HepG2 (cell line): ENCODE results near the gene SLC44A5. TPM values are rescaled to one million over a fixed set of nuclear protein-coding genes. Genes with fewer than 3 reads are reported as not detected.

Experiments used
- ATAC-seq: fragments of 200-7000 bp; cut with Tn5 transposase; 3 replicates; pipeline ENCODE4 v1.9.1; 2020; ENCODE audit warnings: mild to moderate bottlenecking, moderate library complexity
- BruUV-seq: library from RNA; stranded (reverse); fragments of 400-500 nt; replicated peaks from 2 replicates; lab custom pipeline; 2021; lab: Mats Ljungman, UMichigan
- CTCF ChIA-PET: fragments of 300-600 bp; formaldehyde crosslinking; extraction: SDS; loops from one replicate; lab custom pipeline; 2021; ENCODE audit warnings: low total read pairs, inconsistent platforms, low intra/inter-chr PET ratio; lab: Yijun Ruan, JAX
- POLR2A ChIA-PET: fragments of 350-600 bp; sonication (Branson Sonifier 250); formaldehyde crosslinking; loops from one replicate; lab custom pipeline; 2020; ENCODE audit warnings: antibody characterized with exemption, inconsistent platforms; lab: Yijun Ruan, JAX
- DNase-seq: peaks from one replicate; pipeline ENCODE4 v3.0.0-alpha.2; 2015; ENCODE audit warnings: low spot score
- FAIRE-seq: peaks from 3 replicates; lab custom pipeline; 2011; peaks lifted over from hg19 to GRCh38; lab: Jason Lieb, UNC
- H2AFZ ChIP-seq: one replicate; pipeline ENCODE4 v1.6.1; 2011; ENCODE audit warnings: low read length, inconsistent platforms
- H3K27ac ChIP-seq: fragments of 300-600 bp; 3 replicates; pipeline ENCODE4 v1.8.0; 2011; ENCODE audit warnings: mixed run types, mild to moderate bottlenecking, mixed read lengths, low read length, inconsistent platforms; ENCODE audit not compliant: insufficient read depth; ENCODE audit errors: extremely low read length
- H3K27me3 ChIP-seq, 2 experiments: fragments of 200-600 bp in 1 of 2; 2 replicates in 1 of 2; 3 replicates in 1 of 2; pipeline versions ENCODE4 v1.6.0 to v1.8.0; 2011; ENCODE audit warnings: low read length in 2 of 2, mild to moderate bottlenecking in 2 of 2, moderate library complexity in 2 of 2, inconsistent platforms in 1 of 2; ENCODE audit not compliant: insufficient read depth in 2 of 2, control insufficient read depth in 1 of 2
- H3K36me3 ChIP-seq, 2 experiments: fragments of 200-600 bp in 1 of 2; replicated peaks in 1 of 2; 2 replicates in 1 of 2; 3 replicates in 1 of 2; pipeline versions ENCODE4 v1.5.1 to v1.8.0; 2011; ENCODE audit warnings: low read length in 2 of 2, inconsistent platforms in 1 of 2; ENCODE audit not compliant: insufficient read depth in 2 of 2, control insufficient read depth in 1 of 2
- H3K4me1 ChIP-seq: 2 replicates; pipeline ENCODE4 v1.5.1; 2012; ENCODE audit warnings: low read length, inconsistent platforms; ENCODE audit not compliant: insufficient read depth
- H3K4me2 ChIP-seq: 2 replicates; pipeline ENCODE4 v1.6.0; 2011; ENCODE audit warnings: low read depth, low read length, inconsistent platforms
- H3K4me3 ChIP-seq, 3 experiments: fragments of 200-600 bp in 1 of 3; sonication (generic), shearing (Covaris generic) in 1 of 3; replicated peaks in 1 of 3; 2 replicates each; pipeline ENCODE4 v1.5.1; 2011 to 2016; ENCODE audit warnings: low read length in 3 of 3, inconsistent platforms in 2 of 3, low read depth in 2 of 3, mild to moderate bottlenecking in 2 of 3, control low read depth in 1 of 3, mixed read lengths in 1 of 3; ENCODE audit not compliant: insufficient read depth in 1 of 3
- H3K79me2 ChIP-seq: one replicate; pipeline ENCODE4 v1.6.1; 2011; ENCODE audit warnings: low read length, inconsistent platforms; ENCODE audit not compliant: insufficient read depth
- H3K9ac ChIP-seq: 2 replicates; pipeline ENCODE4 v1.6.0; 2011; ENCODE audit warnings: mild to moderate bottlenecking, low read depth, low read length, inconsistent platforms; ENCODE audit not compliant: insufficient read depth
- H3K9me3 ChIP-seq: 2 replicates; pipeline ENCODE4 v1.5.1; 2012; ENCODE audit warnings: mild to moderate bottlenecking, low read length
- H4K20me1 ChIP-seq: 2 replicates; pipeline ENCODE4 v1.6.0; 2011; ENCODE audit warnings: inconsistent platforms, mild to moderate bottlenecking, low read length, moderate library complexity; ENCODE audit not compliant: insufficient read depth
- DZIP1 ChIP-seq: sonication (generic); formaldehyde crosslinking; IDR thresholded peaks from 2 replicates; pipeline ENCODE4 v1.5.0; 2020; ENCODE audit warnings: mild to moderate bottlenecking, missing genetic modification reagents
- FOXA3 ChIP-seq: IDR thresholded peaks from 2 replicates; pipeline ENCODE4 v1.6.1; 2016; ENCODE audit warnings: missing genetic modification reagents, missing compliant biosample characterization
- GTF2F1 ChIP-seq: fragments of 150-350 bp; IDR thresholded peaks from 2 replicates; pipeline ENCODE4 v1.6.1; 2014; ENCODE audit warnings: low read length
- KLF13 ChIP-seq: sonication (generic); formaldehyde crosslinking; IDR thresholded peaks from 2 replicates; pipeline ENCODE4 v1.4.0; 2020; ENCODE audit warnings: mild to moderate bottlenecking, missing genetic modification reagents
- MYPOP ChIP-seq: sonication (generic); formaldehyde crosslinking; IDR thresholded peaks from 2 replicates; pipeline ENCODE4 v1.8.1; 2023; ENCODE audit warnings: mild to moderate bottlenecking, moderate library complexity, missing genetic modification reagents
- NFYC ChIP-seq: IDR thresholded peaks from 2 replicates; pipeline ENCODE4 v1.6.1; 2016; ENCODE audit warnings: missing genetic modification reagents, missing compliant biosample characterization
- NR3C1 ChIP-seq: sonication (generic); formaldehyde crosslinking; IDR thresholded peaks from 2 replicates; pipeline ENCODE4 v1.4.0; 2020; ENCODE audit warnings: missing genetic modification reagents
- POLR2AphosphoS5 ChIP-seq: IDR thresholded peaks from 2 replicates; pipeline ENCODE4 v1.6.1; 2012; ENCODE audit warnings: low read depth, low read length
- REPIN1 ChIP-seq: sonication (generic); formaldehyde crosslinking; IDR thresholded peaks from 2 replicates; pipeline ENCODE4 v1.8.0; 2022; ENCODE audit warnings: missing genetic modification reagents, low read depth, mild to moderate bottlenecking, borderline replicate concordance
- SMAD9 ChIP-seq: sonication (generic); formaldehyde crosslinking; IDR thresholded peaks from 2 replicates; pipeline ENCODE4 v1.5.1; 2020; ENCODE audit warnings: mild to moderate bottlenecking, missing genetic modification reagents
- SP2 ChIP-seq: sonication (generic); formaldehyde crosslinking; IDR thresholded peaks from 2 replicates; pipeline ENCODE4 v1.5.1; 2020; ENCODE audit warnings: mild to moderate bottlenecking, missing genetic modification reagents
- SSRP1 ChIP-seq: IDR thresholded peaks from 2 replicates; pipeline ENCODE4 v1.6.1; 2016; ENCODE audit warnings: control low read depth
- TBX2 ChIP-seq: sonication (generic); formaldehyde crosslinking; IDR thresholded peaks from 2 replicates; pipeline ENCODE4 v1.5.0; 2020; ENCODE audit warnings: missing genetic modification reagents, mild to moderate bottlenecking, borderline replicate concordance
- ZNF276 ChIP-seq: sonication (generic); formaldehyde crosslinking; IDR thresholded peaks from 2 replicates; pipeline ENCODE4 v1.4.0; 2020; ENCODE audit warnings: mild to moderate bottlenecking, low read depth, missing genetic modification reagents
- ZNF343 ChIP-seq: sonication (generic); formaldehyde crosslinking; IDR thresholded peaks from 2 replicates; pipeline ENCODE4 v1.4.0; 2020; ENCODE audit warnings: mild to moderate bottlenecking, missing genetic modification reagents
- ZNF441 ChIP-seq: sonication (generic); formaldehyde crosslinking; IDR thresholded peaks from 2 replicates; pipeline ENCODE4 v1.7.0; 2021; ENCODE audit warnings: missing genetic modification reagents, borderline replicate concordance
- ZNF740 ChIP-seq: sonication (generic); formaldehyde crosslinking; IDR thresholded peaks from 2 replicates; pipeline ENCODE4 v1.4.0; 2020; ENCODE audit warnings: missing genetic modification reagents
- WGBS: methylation state at CpG from one replicate; pipeline ENCODE4 v1.1.6; 2017; ENCODE audit warnings: low lambda C conversion rate; 5-methylcytosine and 5-hydroxymethylcytosine counted together
- in situ Hi-C: cut with HindIII; loops from 2 replicates; pipeline ENCODE4 v1.10.0; 2017; ENCODE audit warnings: low pct_unique_long_range_greater_than_20kb; ENCODE audit not compliant: extremely low pct_ligation_motif_present
- intact Hi-C: fragments of 100-400 bp; cut with micrococcal nuclease; formaldehyde crosslinking; loops from one replicate; pipeline ENCODE4 v1.10.0; 2022; ENCODE audit not compliant: unreplicated experiment
- polyA plus RNA-seq, 8 experiments: library from polyadenylated mRNA; depleted of rRNA in 3 of 8; stranded (reverse) in 7 of 8; unstranded in 1 of 8; fragments of >200 nt; fragmentation: Illumina TruSeq in 4 of 8; extraction: Trizol in 4 of 8; gene quantifications; 2 replicates each; pipeline versions ENCODE4 v1.2.1 to v1.2.3, GENCODE V29; 2011 to 2016; ENCODE audit warnings: low read depth in 4 of 8, missing spikeins in 1 of 8, mixed read lengths in 1 of 8; ENCODE audit not compliant: insufficient read depth in 1 of 8
- total RNA-seq, 5 experiments: library from RNA; depleted of rRNA; stranded (reverse); fragments of >200 nt; fragmentation: Illumina TruSeq; extraction: Trizol; gene quantifications; 2 replicates each; pipeline ENCODE4 v1.2.3, GENCODE V29; 2016; ENCODE audit warnings: low read depth in 1 of 5

SLC44A5 gene
- total and polyA plus RNA-seq, 2 of the 13 experiments (the other 11 are each of a cell fraction or from before 2014, with no cell fraction given), result 8.0 to 16.0 TPM

GRCh38 chr1:75582725-75583261 is 28.1 kb downstream of the SLC44A5 start:
- in situ Hi-C loops (no loop called here), intact Hi-C loops (no loop called here)
- 21% methylated on average over 1 of the region's 1 CpG for WGBS
- no peak overlapping the region for H2AFZ ChIP-seq
- H3K4me1 ChIP-seq, result peaks cover 11% of the 10 kb centered on the region; the same call in 1 of the 2 replicates
- POLR2A ChIA-PET, result no interaction called here
- no TSS peak for BruUV-seq
- H3K27ac ChIP-seq, result no peak overlapping the region
- FAIRE-seq (no peak), ATAC-seq (no peak), DNase-seq (no peak)
- no peak overlapping the region for H3K4me3 ChIP-seq
- no peak for TF ChIP-seq MYPOP (CRISPR knock-in tag)
- TF ChIP-seq ZNF441 (CRISPR knock-in tag), result no peak
- no peak for TF ChIP-seq ZNF276 (CRISPR knock-in tag)
- TF ChIP-seq GTF2F1, result no peak
- no peak for TF ChIP-seq FOXA3 (CRISPR knock-in tag)
- TF ChIP-seq SSRP1 (CRISPR knock-in tag), result no peak
- no peak for TF ChIP-seq ZNF343 (CRISPR knock-in tag)
- no peak for TF ChIP-seq KLF13
- TF ChIP-seq SP2 (CRISPR knock-in tag), result no peak
- TF ChIP-seq NR3C1 (CRISPR knock-in tag), result no peak
- no peak for TF ChIP-seq DZIP1 (CRISPR knock-in tag)
- no peak for TF ChIP-seq POLR2AphosphoS5
- no peak for TF ChIP-seq SMAD9
- no peak for TF ChIP-seq ZNF740 (CRISPR knock-in tag)
- no peak for TF ChIP-seq NFYC (CRISPR knock-in tag)
- no peak for TF ChIP-seq REPIN1 (CRISPR knock-in tag)
- TF ChIP-seq TBX2 (CRISPR knock-in tag), result no peak
- no peaks in the 10 kb centered on the region for H3K36me3 ChIP-seq
- no peak overlapping the region for H3K9ac ChIP-seq
- CTCF ChIA-PET, result no interaction called here
- no peaks in the 10 kb centered on the region for H3K9me3 ChIP-seq
- no peaks in the 10 kb centered on the region for H3K79me2 ChIP-seq
- no peaks in the 10 kb centered on the region for H4K20me1 ChIP-seq
- H3K27me3 ChIP-seq, result no peaks in the 10 kb centered on the region
- no peak overlapping the region for H3K4me2 ChIP-seq
